Measurements from ENCODE around the gene UQCC3. TPM values are rescaled to one million over a fixed set of nuclear protein-coding genes. Genes with fewer than 3 reads are reported as not detected.

UQCC3 gene
- total and polyA plus RNA-seq, 9 of the 15 experiments (the other 6 are each of a cell fraction or from before 2014, with no cell fraction given): 3.3 to 44.3 (median 8.0) TPM

DNA sequence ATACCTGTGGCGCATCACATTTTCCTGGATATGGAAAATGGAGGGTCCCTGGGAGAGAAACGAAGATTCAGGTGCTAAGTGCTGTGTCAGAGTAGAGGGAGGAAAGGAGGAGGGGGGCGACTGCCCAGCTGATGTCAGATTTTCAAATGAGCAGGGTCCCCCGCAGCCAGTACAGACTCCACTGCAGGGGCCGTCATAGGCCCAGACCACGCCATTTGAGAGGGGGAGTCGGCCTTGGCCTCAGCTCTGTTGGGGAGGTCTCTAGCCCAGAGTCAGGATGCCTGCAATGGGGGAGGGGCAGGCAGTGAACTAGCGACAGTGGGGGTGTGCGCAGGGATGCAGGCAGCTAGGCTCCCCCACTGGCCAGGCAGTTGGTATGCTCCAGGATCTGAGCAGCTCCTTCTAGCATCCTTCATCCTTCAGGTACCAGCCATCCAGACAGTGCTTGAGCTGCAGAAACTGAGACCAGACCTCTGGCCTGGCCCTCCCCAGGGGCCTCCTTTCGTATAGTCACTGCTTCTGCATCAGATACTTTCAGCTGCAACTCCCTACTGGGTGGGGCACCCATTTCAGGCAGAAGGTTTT is 35.9 kb downstream of the UQCC3 start, which contains the start of the genes BSCL2 and GNG3 (continued):
- TF ChIP-seq, protein P1, sequence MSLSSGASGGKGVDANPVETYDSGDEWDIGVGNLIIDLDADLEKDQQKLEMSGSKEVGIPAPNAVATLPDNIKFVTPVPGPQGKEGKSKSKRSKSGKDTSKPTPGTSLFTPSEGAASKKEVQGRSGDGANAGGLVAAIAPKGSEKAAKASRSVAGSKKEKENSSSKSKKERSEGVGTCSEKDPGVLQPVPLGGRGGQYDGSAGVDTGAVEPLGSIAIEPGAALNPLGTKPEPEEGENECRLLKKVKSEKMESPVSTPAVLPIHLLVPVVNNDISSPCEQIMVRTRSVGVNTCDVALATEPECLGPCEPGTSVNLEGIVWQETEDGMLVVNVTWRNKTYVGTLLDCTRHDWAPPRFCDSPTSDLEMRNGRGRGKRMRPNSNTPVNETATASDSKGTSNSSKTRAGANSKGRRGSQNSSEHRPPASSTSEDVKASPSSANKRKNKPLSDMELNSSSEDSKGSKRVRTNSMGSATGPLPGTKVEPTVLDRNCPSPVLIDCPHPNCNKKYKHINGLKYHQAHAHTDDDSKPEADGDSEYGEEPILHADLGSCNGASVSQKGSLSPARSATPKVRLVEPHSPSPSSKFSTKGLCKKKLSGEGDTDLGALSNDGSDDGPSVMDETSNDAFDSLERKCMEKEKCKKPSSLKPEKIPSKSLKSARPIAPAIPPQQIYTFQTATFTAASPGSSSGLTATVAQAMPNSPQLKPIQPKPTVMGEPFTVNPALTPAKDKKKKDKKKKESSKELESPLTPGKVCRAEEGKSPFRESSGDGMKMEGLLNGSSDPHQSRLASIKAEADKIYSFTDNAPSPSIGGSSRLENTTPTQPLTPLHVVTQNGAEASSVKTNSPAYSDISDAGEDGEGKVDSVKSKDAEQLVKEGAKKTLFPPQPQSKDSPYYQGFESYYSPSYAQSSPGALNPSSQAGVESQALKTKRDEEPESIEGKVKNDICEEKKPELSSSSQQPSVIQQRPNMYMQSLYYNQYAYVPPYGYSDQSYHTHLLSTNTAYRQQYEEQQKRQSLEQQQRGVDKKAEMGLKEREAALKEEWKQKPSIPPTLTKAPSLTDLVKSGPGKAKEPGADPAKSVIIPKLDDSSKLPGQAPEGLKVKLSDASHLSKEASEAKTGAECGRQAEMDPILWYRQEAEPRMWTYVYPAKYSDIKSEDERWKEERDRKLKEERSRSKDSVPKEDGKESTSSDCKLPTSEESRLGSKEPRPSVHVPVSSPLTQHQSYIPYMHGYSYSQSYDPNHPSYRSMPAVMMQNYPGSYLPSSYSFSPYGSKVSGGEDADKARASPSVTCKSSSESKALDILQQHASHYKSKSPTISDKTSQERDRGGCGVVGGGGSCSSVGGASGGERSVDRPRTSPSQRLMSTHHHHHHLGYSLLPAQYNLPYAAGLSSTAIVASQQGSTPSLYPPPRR (CRISPR knock-in tag; IDR thresholded peaks at IDR 0.05; ENCODE audit: borderline replicate concordance): no peak
- TF ChIP-seq MTA3 (IDR thresholded peaks at IDR 0.05; ENCODE audit: borderline replicate concordance) (no peak), FOSL1 (tag; conservative IDR thresholded peaks at IDR 0.05) (no peak), TEAD1 (CRISPR knock-in tag; IDR thresholded peaks at IDR 0.05) (no peak), CTBP1 (IDR thresholded peaks at IDR 0.05; ENCODE audit: borderline replicate concordance) (peak; percentile 55; the same call in 1 of the 2 replicates), MCM3 (IDR thresholded peaks at IDR 0.05) (no peak), HDGF (IDR thresholded peaks at IDR 0.05) (0 out of 2 replicates have a peak, but pooled peaks have one; percentile 11), ZNF316 (IDR thresholded peaks at IDR 0.05) (0 out of 2 replicates have a peak, but pooled peaks have one; percentile 9), ZNF324 (CRISPR knock-in tag; IDR thresholded peaks at IDR 0.05) (no peak), NRF1 (conservative IDR thresholded peaks at IDR 0.05 in 1 of 2, IDR thresholded peaks at IDR 0.05 in 1 of 2) (peak; percentile 26 to 29; a peak in 1 of 4 replicates), KLF13 (tag; IDR thresholded peaks at IDR 0.05; ENCODE audit: borderline replicate concordance, low read depth) (no peak), RAD51 (IDR thresholded peaks at IDR 0.05; ENCODE audit: borderline replicate concordance, low read depth) (no peak), MTA1 (IDR thresholded peaks at IDR 0.05; ENCODE audit: borderline replicate concordance) (no peak), CBX2 (IDR thresholded peaks at IDR 0.05; ENCODE audit: insufficient read depth, low read length, poor library complexity, severe bottlenecking) (no peak), ZNF699 (CRISPR knock-in tag; IDR thresholded peaks at IDR 0.05; ENCODE audit: insufficient replicate concordance) (no peak)
- TF ChIP-seq, protein P2, sequence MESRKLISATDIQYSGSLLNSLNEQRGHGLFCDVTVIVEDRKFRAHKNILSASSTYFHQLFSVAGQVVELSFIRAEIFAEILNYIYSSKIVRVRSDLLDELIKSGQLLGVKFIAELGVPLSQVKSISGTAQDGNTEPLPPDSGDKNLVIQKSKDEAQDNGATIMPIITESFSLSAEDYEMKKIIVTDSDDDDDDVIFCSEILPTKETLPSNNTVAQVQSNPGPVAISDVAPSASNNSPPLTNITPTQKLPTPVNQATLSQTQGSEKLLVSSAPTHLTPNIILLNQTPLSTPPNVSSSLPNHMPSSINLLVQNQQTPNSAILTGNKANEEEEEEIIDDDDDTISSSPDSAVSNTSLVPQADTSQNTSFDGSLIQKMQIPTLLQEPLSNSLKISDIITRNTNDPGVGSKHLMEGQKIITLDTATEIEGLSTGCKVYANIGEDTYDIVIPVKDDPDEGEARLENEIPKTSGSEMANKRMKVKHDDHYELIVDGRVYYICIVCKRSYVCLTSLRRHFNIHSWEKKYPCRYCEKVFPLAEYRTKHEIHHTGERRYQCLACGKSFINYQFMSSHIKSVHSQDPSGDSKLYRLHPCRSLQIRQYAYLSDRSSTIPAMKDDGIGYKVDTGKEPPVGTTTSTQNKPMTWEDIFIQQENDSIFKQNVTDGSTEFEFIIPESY (CRISPR knock-in tag; IDR thresholded peaks at IDR 0.05): peak; percentile 69
- TF ChIP-seq, protein P3, sequence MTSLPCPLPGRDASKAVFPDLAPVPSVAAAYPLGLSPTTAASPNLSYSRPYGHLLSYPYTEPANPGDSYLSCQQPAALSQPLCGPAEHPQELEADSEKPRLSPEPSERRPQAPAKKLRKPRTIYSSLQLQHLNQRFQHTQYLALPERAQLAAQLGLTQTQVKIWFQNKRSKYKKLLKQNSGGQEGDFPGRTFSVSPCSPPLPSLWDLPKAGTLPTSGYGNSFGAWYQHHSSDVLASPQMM (CRISPR knock-in tag; IDR thresholded peaks at IDR 0.05): no peak
- TF ChIP-seq, protein P4, sequence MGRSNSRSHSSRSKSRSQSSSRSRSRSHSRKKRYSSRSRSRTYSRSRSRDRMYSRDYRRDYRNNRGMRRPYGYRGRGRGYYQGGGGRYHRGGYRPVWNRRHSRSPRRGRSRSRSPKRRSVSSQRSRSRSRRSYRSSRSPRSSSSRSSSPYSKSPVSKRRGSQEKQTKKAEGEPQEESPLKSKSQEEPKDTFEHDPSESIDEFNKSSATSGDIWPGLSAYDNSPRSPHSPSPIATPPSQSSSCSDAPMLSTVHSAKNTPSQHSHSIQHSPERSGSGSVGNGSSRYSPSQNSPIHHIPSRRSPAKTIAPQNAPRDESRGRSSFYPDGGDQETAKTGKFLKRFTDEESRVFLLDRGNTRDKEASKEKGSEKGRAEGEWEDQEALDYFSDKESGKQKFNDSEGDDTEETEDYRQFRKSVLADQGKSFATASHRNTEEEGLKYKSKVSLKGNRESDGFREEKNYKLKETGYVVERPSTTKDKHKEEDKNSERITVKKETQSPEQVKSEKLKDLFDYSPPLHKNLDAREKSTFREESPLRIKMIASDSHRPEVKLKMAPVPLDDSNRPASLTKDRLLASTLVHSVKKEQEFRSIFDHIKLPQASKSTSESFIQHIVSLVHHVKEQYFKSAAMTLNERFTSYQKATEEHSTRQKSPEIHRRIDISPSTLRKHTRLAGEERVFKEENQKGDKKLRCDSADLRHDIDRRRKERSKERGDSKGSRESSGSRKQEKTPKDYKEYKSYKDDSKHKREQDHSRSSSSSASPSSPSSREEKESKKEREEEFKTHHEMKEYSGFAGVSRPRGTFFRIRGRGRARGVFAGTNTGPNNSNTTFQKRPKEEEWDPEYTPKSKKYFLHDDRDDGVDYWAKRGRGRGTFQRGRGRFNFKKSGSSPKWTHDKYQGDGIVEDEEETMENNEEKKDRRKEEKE (IDR thresholded peaks at IDR 0.05; ENCODE audit: borderline replicate concordance in 1 of 2, control insufficient read depth in 1 of 2, low read depth in 2 of 2, low read length in 1 of 2): peak in 1 of 2 experiments; percentile 78; a peak in 2 of 4 replicates
